Fibroblast of skin of abdomen (primary cell): Measurements from ENCODE around the gene SPRED2.

Experiments
- DNase-seq: peaks from one replicate; pipeline ENCODE4 v3.0.0-alpha.2; 2013

Gene SPRED2

GRCh38 chr2:65364986-65365733 is 67.2 kb downstream of the SPRED2 start:
- DNase-seq, result peak; percentile 28

GRCh38 chr2:65363879-65364666 is 68.3 kb downstream of the SPRED2 start:
- DNase-seq, result no peak

GRCh38 chr2:65361623-65362022 is 70.8 kb downstream of the SPRED2 start:
- DNase-seq, result peak; percentile 74

GRCh38 chr2:65360441-65360840 is 72.0 kb downstream of the SPRED2 start:
- no peak for DNase-seq

GRCh38 chr2:65358678-65359400 is 73.6 kb downstream of the SPRED2 start:
- DNase-seq, result no peak

- no peak for DNase-seq
Observed at GRCh38 chr2:65357959-65358294, 74.5 kb downstream of the SPRED2 start.

- no peak for DNase-seq
Observed at GRCh38 chr2:65357095-65357958, 75.1 kb downstream of the SPRED2 start.

- peak; percentile 51 for DNase-seq
Observed at GRCh38 chr2:65355186-65355831, 77.1 kb downstream of the SPRED2 start.

GRCh38 chr2:65354773-65355172 is 77.6 kb downstream of the SPRED2 start:
- no peak for DNase-seq

GRCh38 chr2:65353927-65354326 is 78.5 kb downstream of the SPRED2 start:
- no peak for DNase-seq

- DNase-seq, result no peak
Observed at GRCh38 chr2:65353046-65353445, 79.4 kb downstream of the SPRED2 start.

- DNase-seq, result no peak
Observed at GRCh38 chr2:65351948-65352595, 80.3 kb downstream of the SPRED2 start.

- peak; percentile 48 for DNase-seq
Observed at GRCh38 chr2:65351234-65351947, 81.0 kb downstream of the SPRED2 start.

GRCh38 chr2:65350651-65351056 is 81.7 kb downstream of the SPRED2 start:
- DNase-seq, result peak; percentile 27

GRCh38 chr2:65349863-65350262 is 82.5 kb downstream of the SPRED2 start:
- peak; percentile 79 for DNase-seq

GRCh38 chr2:65347913-65348312 is 84.5 kb downstream of the SPRED2 start:
- no peak for DNase-seq

GRCh38 chr2:65345631-65346030 is 86.8 kb downstream of the SPRED2 start:
- peak; percentile 83 for DNase-seq

- DNase-seq, result no peak
Observed at GRCh38 chr2:65344689-65345088, 87.7 kb downstream of the SPRED2 start.

- no peak for DNase-seq
Observed at GRCh38 chr2:65344182-65344581, 88.2 kb downstream of the SPRED2 start.

GRCh38 chr2:65343386-65343785 is 89.0 kb downstream of the SPRED2 start:
- peak; percentile 67 for DNase-seq
